ENCODE results near the gene PHACTR1.

Gene PHACTR1

GRCh38 chr6:12990162-12990561 is 273.6 kb downstream of the PHACTR1 start:
- TF ChIP-seq CTCF (IDR thresholded peaks at IDR 0.05; ENCODE audit: low read depth, low read length, missing control alignments): no peak
- in situ Hi-C loops (cut with HindIII; ENCODE audit: low sequenced_read_pairs): no loop called here
- no peak for DNase-seq (ENCODE audit: low read depth)
- H3K4me3 ChIP-seq (ENCODE audit: low read depth, low read length): no peak overlapping the region

GRCh38 chr6:12991435-12991834 is 274.9 kb downstream of the PHACTR1 start:
- in situ Hi-C loops (cut with HindIII; ENCODE audit: low sequenced_read_pairs): no loop called here
- TF ChIP-seq CTCF (IDR thresholded peaks at IDR 0.05; ENCODE audit: low read depth, low read length, missing control alignments): no peak
- DNase-seq (ENCODE audit: low read depth): no peak
- no peak overlapping the region for H3K4me3 ChIP-seq (ENCODE audit: low read depth, low read length)

GRCh38 chr6:12992770-12993169 is 276.2 kb downstream of the PHACTR1 start:
- no peak overlapping the region for H3K4me3 ChIP-seq (ENCODE audit: low read depth, low read length)
- in situ Hi-C loops (cut with HindIII; ENCODE audit: low sequenced_read_pairs): no loop called here
- DNase-seq (ENCODE audit: low read depth): no peak
- no peak for TF ChIP-seq CTCF (IDR thresholded peaks at IDR 0.05; ENCODE audit: low read depth, low read length, missing control alignments)

GRCh38 chr6:12993283-12993898 is 276.8 kb downstream of the PHACTR1 start:
- DNase-seq (ENCODE audit: low read depth): no peak
- H3K4me3 ChIP-seq (ENCODE audit: low read depth, low read length): no peak overlapping the region
- no peak for TF ChIP-seq CTCF (IDR thresholded peaks at IDR 0.05; ENCODE audit: low read depth, low read length, missing control alignments)
- in situ Hi-C loops (cut with HindIII; ENCODE audit: low sequenced_read_pairs): no loop called here

GRCh38 chr6:12995419-12995818 is 278.9 kb downstream of the PHACTR1 start:
- in situ Hi-C loops (cut with HindIII; ENCODE audit: low sequenced_read_pairs): no loop called here
- DNase-seq (ENCODE audit: low read depth): no peak
- TF ChIP-seq CTCF (IDR thresholded peaks at IDR 0.05; ENCODE audit: low read depth, low read length, missing control alignments): no peak
- no peak overlapping the region for H3K4me3 ChIP-seq (ENCODE audit: low read depth, low read length)

- H3K4me3 ChIP-seq (ENCODE audit: low read depth, low read length): no peak overlapping the region
- DNase-seq (ENCODE audit: low read depth): no peak
- no peak for TF ChIP-seq CTCF (IDR thresholded peaks at IDR 0.05; ENCODE audit: low read depth, low read length, missing control alignments)
- in situ Hi-C loops (cut with HindIII; ENCODE audit: low sequenced_read_pairs): loop anchor here (10.0 kb wide), 1 partner anchor 254 kb away; no protein-coding TSS in a partner anchor
Observed at GRCh38 chr6:13000537-13000936, 284.0 kb downstream of the PHACTR1 start.
